Breast epithelium (tissue), 3 donors: ENCODE measurements around the gene UBE2H.

ENCODE experiments used
- POLR2A ChIP-seq: fragments of 450-650 bp; IDR thresholded peaks from one replicate; pipeline ENCODE4 v1.6.1; 2016; ENCODE audit warnings: antibody characterized with exemption, mild to moderate bottlenecking, moderate library complexity
- POLR2AphosphoS5 ChIP-seq, 3 donors: sonication (generic); formaldehyde crosslinking; IDR thresholded peaks; one replicate each; pipeline ENCODE4 v1.6.1; 2017; ENCODE audit warnings: antibody characterized with exemption in 3 of 3
- TF ChIP-seq, protein P1 (sequence below), 3 donors: fragments of 450-650 bp; IDR thresholded peaks; one replicate each; pipeline ENCODE4 v1.5.1; 2016 to 2017; ENCODE audit warnings: antibody characterized with exemption in 3 of 3, mild to moderate bottlenecking in 3 of 3, moderate library complexity in 3 of 3

DNA sequence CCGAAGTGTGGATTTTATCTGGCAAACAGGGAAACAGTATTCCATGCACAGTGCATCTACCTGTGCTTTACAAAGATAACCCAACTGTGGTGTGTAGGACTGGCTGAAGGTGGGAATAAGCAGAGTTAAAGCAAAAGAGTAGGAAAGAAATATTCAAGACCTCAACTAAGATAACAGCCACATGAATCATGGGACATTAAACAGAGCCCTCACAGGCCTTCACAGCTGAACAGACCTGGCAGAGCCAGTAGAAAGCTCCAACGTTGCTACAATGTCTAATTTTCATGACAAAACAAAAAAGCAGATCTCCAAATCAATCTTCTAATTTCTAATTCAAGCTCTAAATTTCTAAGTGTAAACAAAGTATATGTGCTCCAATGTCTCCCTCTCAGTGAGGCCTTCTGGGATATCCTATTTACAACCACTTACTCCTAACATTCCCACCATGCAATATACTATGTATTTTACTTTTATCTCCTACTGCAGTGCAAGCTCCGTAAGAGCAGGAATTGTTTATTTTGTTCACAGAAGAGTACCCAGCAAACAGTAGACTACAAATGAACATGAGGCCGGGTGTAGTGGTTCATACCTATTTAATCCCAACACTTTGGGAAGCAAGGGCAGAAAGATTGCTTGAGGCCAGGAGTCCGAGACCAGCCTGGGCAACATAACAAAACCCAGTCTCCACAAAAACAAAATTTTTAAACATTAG lies 63.5 kb downstream of the UBE2H start:
- TF ChIP-seq, protein P1, sequence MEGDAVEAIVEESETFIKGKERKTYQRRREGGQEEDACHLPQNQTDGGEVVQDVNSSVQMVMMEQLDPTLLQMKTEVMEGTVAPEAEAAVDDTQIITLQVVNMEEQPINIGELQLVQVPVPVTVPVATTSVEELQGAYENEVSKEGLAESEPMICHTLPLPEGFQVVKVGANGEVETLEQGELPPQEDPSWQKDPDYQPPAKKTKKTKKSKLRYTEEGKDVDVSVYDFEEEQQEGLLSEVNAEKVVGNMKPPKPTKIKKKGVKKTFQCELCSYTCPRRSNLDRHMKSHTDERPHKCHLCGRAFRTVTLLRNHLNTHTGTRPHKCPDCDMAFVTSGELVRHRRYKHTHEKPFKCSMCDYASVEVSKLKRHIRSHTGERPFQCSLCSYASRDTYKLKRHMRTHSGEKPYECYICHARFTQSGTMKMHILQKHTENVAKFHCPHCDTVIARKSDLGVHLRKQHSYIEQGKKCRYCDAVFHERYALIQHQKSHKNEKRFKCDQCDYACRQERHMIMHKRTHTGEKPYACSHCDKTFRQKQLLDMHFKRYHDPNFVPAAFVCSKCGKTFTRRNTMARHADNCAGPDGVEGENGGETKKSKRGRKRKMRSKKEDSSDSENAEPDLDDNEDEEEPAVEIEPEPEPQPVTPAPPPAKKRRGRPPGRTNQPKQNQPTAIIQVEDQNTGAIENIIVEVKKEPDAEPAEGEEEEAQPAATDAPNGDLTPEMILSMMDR (IDR thresholded peaks at IDR 0.05), result no peak
- TF ChIP-seq POLR2A (no peak), POLR2AphosphoS5 (IDR thresholded peaks at IDR 0.05) (no peak)
